Measurements from ENCODE around the gene PI4K2B.
"Not testable (repeated sequence)": the region's sequence is repeated elsewhere in the genome, so short reads cannot be mapped to it uniquely, and the experiment has no call there.

PI4K2B gene

DNA sequence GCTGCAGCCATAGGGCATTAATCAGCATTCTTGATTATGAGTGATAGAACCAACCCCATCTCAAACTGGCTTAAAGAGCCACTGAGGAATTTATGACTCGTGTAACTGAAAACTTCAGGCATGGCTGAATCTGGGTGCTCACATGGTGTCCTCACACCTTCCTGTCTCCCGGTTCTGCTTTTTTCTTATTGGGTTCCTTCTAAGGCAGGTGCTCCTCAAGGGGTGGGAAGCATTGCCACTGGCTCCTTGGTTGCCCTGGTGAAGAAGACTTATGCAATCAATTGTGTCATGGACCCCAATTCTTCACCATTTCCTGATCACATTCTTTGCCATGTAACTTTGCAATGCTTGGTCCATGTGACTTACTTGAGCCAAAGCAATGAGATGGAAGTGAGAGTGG is 74.5 kb downstream of the PI4K2B start:
- DNase-seq: no peak

GRCh38 chr4:25308761-25309160 is 74.9 kb downstream of the PI4K2B start:
- no peak for DNase-seq

DNA sequence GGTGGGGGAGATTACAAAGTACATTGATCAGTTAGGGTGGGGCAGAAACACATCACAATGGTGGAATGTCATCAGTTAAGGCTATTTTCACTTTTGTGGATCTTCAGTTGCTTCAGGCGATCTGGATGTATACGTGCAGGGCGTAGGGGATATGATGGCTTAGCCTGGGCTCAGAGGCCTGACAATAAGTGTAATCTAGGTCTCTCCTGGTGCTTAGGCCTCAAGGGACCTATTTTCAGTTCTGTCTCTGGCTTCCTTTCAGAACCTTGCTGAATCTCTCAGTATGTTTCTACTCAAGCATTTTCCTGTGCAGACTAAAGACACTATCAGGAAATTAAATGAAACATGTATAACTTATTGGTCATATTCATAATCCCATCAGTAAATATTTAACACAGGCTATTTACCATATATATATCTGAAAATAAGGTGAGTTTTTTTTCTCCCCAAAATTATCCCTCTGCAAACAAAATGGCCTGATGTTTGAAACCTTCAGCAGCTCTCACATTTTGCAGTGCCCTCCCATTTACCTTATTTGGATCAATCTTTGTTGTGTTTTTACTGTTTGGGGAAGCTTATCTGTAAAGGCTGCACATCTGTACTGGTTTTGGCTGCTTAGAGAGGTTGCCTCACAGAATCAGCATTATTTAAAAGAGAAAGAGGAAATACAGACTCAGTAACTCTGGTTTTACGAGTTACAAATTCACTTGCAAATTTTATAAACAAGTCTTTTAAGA is 76.4 kb downstream of the PI4K2B start:
- DNase-seq: no peak

- DNase-seq: no peak
Measured at GRCh38 chr4:25310803-25311166, 77.0 kb downstream of the PI4K2B start.

DNA sequence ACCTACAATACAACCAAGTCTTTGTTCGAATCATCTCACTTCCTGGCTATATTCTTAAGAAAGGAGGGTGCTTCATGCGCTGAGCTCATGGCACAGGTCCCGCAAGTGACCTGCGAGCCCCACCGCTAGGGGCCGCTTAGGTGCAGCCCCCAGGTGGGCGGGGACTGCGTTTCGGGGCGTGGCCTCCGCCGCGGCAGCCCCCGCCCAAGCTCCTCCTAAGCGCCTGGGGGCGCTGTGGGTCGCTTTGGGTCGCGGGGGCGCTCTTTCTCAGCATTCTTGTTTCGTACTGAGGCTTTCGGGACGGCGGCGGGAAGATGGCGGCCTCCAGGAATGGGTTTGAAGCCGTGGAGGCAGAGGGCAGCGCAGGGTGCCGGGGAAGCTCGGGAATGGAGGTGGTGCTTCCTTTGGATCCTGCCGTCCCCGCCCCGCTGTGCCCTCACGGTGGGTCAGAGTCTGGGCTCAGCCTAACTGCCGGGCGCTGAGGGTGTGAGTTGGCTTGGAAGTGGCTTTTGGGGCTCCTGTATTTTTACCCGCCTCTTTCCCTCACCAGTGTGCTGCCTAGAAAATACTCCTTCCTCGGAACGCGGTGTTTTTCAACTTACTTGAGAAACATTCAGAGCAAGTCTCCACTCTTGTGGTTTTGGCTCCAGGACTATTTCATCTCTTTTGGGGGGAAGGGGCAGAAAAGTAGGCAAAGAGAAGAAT is 78.8 kb downstream of the PI4K2B start, which contains the start of gene ZCCHC4:
Gene ZCCHC4, plus strand, starts transcription at position 279 of the 705 bp plus-strand sequence. Its CDS starts 36 bp downstream, at position 315.
- peak; percentile 93 for DNase-seq

GRCh38 chr4:25313201-25313895 is 79.5 kb downstream of the PI4K2B start:
- no peak for DNase-seq

DNA sequence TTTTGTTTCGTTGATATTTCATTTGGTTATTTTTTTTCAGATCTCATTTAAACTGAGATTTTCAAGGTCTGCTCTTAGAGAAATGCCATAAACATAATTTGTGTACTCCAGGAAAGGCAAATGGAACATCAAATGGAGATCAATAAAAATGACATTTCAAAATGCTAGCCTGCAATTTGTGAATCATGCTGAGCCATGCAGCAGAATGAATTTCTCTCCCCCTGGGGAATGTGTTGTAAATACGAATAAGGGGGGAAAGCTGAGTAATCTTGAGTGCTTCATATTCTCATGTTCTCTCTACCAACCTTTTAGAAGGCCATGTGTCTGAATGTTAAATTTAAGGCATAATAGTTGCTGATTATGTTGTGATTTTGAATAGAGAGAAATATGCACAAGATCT is 86.5 kb downstream of the PI4K2B start:
- no peak for DNase-seq

GRCh38 chr4:25320773-25321172 is 86.9 kb downstream of the PI4K2B start:
- no peak for DNase-seq

DNA sequence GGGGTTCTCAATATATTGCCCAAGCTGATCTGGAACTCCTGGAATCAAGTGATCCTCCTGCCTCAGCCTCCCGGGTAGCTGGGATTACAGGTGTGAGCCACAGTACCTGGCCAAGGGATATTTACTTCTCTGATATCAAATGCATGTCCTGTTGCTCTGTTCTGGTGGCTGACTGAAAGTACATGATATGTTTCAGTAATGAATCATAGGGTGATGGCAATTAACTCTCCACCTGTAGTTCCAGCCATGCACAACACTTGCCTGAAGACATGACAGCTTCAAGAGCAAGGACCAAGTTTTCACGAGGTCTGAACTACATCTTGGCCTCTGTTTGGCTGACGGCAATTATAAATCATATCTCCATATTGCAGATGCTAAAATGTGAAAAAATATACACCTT is 87.9 kb downstream of the PI4K2B start:
- DNase-seq: no peak

GRCh38 chr4:25328463-25328862 is 94.6 kb downstream of the PI4K2B start:
- DNase-seq: not testable (repeated sequence)
